Neuronal stem cell (in vitro differentiated cells): ENCODE data around the gene DAPK1.

Experiments
- DNase-seq: peaks from one replicate; pipeline ENCODE4 v3.0.0-alpha.2; 2013; ENCODE audit warnings: low spot score
- H2AFZ ChIP-seq: one replicate; pipeline ENCODE4 v1.6.1; 2013; ENCODE audit warnings: mild to moderate bottlenecking, low read length, inconsistent platforms
- H2AK5ac ChIP-seq: 2 replicates; pipeline ENCODE4 v1.6.1; 2013; ENCODE audit warnings: low read depth, mild to moderate bottlenecking, inconsistent platforms, low read length, moderate library complexity, mixed read lengths
- H2BK120ac ChIP-seq: 2 replicates; pipeline ENCODE4 v1.6.1; 2013; ENCODE audit warnings: low read depth, mild to moderate bottlenecking, inconsistent platforms, low read length, moderate library complexity, mixed read lengths
- H2BK12ac ChIP-seq: one replicate; pipeline ENCODE4 v1.6.1; 2013; ENCODE audit warnings: low read length, inconsistent platforms
- H2BK15ac ChIP-seq: 2 replicates; pipeline ENCODE4 v1.6.1; 2013; ENCODE audit warnings: mild to moderate bottlenecking, low read length, inconsistent platforms, mixed read lengths
- H2BK5ac ChIP-seq: one replicate; pipeline ENCODE4 v1.6.1; 2013; ENCODE audit warnings: inconsistent platforms, mild to moderate bottlenecking, low read length, moderate library complexity
- H3K14ac ChIP-seq: one replicate; pipeline ENCODE4 v1.6.1; 2013; ENCODE audit warnings: low read length, inconsistent platforms
- H3K18ac ChIP-seq: 2 replicates; pipeline ENCODE4 v1.6.1; 2013; ENCODE audit warnings: low read length, inconsistent platforms
- H3K23ac ChIP-seq: 2 replicates; pipeline ENCODE4 v1.6.1; 2013; ENCODE audit warnings: low read depth, mild to moderate bottlenecking, mixed read lengths, low read length, inconsistent platforms; ENCODE audit not compliant: poor library complexity
- H3K27ac ChIP-seq: replicated peaks from 3 replicates; pipeline ENCODE4 v1.5.1; 2013; ENCODE audit warnings: low read length, inconsistent platforms
- H3K27me3 ChIP-seq, 3 experiments: 2 replicates each; pipeline ENCODE4 v1.6.1; 2013; ENCODE audit warnings: low read length in 3 of 3, mild to moderate bottlenecking in 2 of 3, inconsistent platforms in 1 of 3, low read depth in 1 of 3, mixed read lengths in 1 of 3, moderate library complexity in 1 of 3; ENCODE audit not compliant: control insufficient read depth in 3 of 3, insufficient read depth in 3 of 3
- H3K36me3 ChIP-seq, 2 donors: replicated peaks in 1 of 2; 2 replicates each; pipeline ENCODE4 v1.6.1; 2013; ENCODE audit warnings: low read length in 2 of 2; ENCODE audit not compliant: control insufficient read depth in 2 of 2, insufficient read depth in 2 of 2
- H3K4ac ChIP-seq: 2 replicates; pipeline ENCODE4 v1.6.1; 2013; ENCODE audit warnings: inconsistent platforms, mild to moderate bottlenecking, low read length, moderate library complexity
- H3K4me1 ChIP-seq, 2 donors: 1 replicate in 1 of 2; 2 replicates in 1 of 2; pipeline ENCODE4 v1.6.1; 2013; ENCODE audit warnings: low read length in 2 of 2, low read depth in 1 of 2; ENCODE audit not compliant: control insufficient read depth in 2 of 2, insufficient read depth in 1 of 2
- H3K4me2 ChIP-seq: one replicate; pipeline ENCODE4 v1.6.1; 2013; ENCODE audit warnings: mild to moderate bottlenecking, low read length, inconsistent platforms; ENCODE audit not compliant: insufficient read depth, poor library complexity, severe bottlenecking
- H3K4me3 ChIP-seq, 2 donors: 2 replicates each; pipeline ENCODE4 v1.5.1; 2013; ENCODE audit warnings: low read length in 2 of 2, mild to moderate bottlenecking in 2 of 2, inconsistent platforms in 1 of 2, moderate library complexity in 1 of 2
- H3K79me1 ChIP-seq: one replicate; pipeline ENCODE4 v1.6.1; 2013; ENCODE audit warnings: low read depth, mild to moderate bottlenecking, inconsistent platforms, low read length, moderate library complexity
- H3K9ac ChIP-seq: one replicate; pipeline ENCODE4 v1.6.1; 2013; ENCODE audit warnings: mild to moderate bottlenecking, low read depth, low read length, inconsistent platforms; ENCODE audit not compliant: poor library complexity
- H3K9me3 ChIP-seq, 2 donors: replicated peaks in 1 of 2; 2 replicates each; pipeline versions ENCODE3 to v1.6.1; 2013; ENCODE audit warnings: low read length in 2 of 2, mild to moderate bottlenecking in 2 of 2, inconsistent platforms in 1 of 2, low read depth in 1 of 2, mixed read lengths in 1 of 2, moderate library complexity in 1 of 2; ENCODE audit not compliant: control insufficient read depth in 2 of 2, insufficient read depth in 1 of 2
- H4K8ac ChIP-seq: one replicate; pipeline ENCODE4 v1.6.1; 2013; ENCODE audit warnings: low read depth, mild to moderate bottlenecking, inconsistent platforms, low read length, moderate library complexity
- H4K91ac ChIP-seq: one replicate; pipeline ENCODE4 v1.6.1; 2013; ENCODE audit warnings: low read length, low read depth, mild to moderate bottlenecking, inconsistent platforms; ENCODE audit not compliant: poor library complexity
- WGBS, 2 donors: extraction: QIAGEN DNeasy Blood & Tissue Kit; methylation state at CpG; one replicate each; pipeline ENCODE4 v1.1.7; 2013; ENCODE audit warnings: missing lambda C conversion rate in 2 of 2, mixed read lengths in 1 of 2; ENCODE audit not compliant: insufficient read length in 2 of 2, insufficient replicate concordance in 1 of 2; ENCODE audit errors: extremely low coverage in 2 of 2; 5-methylcytosine and 5-hydroxymethylcytosine counted together

DAPK1 gene

DNA sequence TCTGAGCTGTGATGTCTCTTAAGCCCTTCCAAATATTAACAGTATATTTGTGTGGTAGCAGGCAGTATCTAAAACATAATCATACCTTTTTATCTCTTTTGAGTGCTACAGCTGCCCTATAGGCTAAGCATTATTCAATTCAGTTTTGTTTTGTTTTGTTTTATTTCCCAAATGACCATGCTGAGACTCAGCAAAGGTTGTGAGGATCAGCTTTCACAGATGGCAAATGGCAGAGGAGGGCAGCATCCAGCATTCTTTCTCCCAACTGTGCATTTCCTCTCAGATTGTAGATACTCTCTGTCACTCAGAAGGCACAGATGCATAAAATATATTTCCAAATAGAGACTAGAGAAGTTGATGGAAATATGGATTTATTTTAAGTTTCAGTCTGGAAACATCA, 90.7 kb downstream of the DAPK1 start:
- Histone ChIP-seq H3K4me2 (no peak overlapping the region), H3K27me3 (no peaks in the 10 kb centered on the region), H3K4me1 (no peaks in the 10 kb centered on the region), H2BK12ac (no peak overlapping the region), H3K27ac (no peak overlapping the region), H2BK5ac (no peak overlapping the region), H4K8ac (no peak overlapping the region), H2BK15ac (no peak overlapping the region), H3K9me3 (no peaks in the 10 kb centered on the region), H3K4me3 (no peak overlapping the region), H3K9ac (no peak overlapping the region), H2BK120ac (no peak overlapping the region), H4K91ac (no peak overlapping the region), H3K18ac (no peak overlapping the region), H3K4ac (no peak overlapping the region), H2AK5ac (no peak overlapping the region), H3K79me1 (peaks cover 2% of the 10 kb centered on the region), H3K23ac (no peak overlapping the region), H3K36me3 (no peaks in the 10 kb centered on the region), H3K14ac (no peak overlapping the region), H2AFZ (no peak overlapping the region)
- DNase-seq = no peak

DNA sequence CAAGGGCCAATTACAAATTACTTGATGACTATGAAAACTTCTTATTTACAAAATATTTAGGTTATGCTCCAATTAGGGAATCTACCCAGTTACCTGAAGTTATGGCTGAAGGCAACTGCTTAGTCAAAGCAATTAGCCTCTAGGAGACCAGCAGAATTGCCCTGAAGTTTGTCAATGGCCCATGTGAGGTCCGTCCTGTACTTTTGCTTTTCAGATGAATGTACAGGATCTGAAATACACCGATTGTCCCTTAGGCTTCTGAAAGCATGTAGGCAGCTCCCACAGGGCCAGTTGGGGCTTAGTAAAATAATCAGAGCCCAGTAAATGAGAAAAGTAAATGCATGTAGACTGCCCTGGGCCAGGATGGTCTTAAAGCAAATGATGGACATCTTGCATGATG, 93.3 kb downstream of the DAPK1 start:
- H3K9me3 ChIP-seq = no peaks in the 10 kb centered on the region

DNA sequence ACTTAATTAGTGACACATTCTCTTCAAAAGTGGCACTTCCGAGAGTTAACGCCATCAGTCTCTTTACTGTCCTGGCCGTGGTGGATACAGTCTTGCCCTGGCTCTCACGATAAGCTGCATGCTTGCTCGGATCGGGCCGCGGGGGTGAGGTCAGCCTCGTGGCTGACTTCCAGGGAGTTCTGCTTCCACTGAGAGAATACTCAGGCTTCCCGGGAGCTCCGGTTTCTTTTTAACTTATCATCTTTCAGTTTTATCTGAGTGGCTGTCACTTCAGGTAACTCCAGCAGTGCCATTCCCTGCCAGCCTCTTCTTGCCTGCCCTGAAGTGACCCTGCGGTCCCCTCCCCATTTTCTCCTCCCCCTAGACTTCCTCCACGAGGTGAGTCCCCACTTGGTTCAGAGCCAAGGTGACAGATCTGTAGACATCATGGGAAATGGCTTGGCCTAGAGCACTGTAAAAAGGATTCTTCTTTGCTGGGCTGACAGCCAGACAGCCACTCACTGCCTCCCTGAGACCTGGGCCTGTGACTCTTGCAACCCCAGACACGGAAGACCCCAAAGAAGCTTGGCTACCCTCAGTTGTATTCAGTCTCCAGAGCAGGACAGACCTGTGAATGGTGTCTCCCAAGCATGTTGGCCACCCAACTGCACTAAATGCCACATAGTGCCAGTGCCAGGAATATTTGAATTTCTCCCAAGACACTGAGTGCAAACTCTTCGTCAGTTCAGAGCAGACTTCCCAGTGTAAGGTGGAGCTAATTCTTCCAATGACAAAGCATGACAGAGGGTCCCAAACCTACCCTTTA, 95.1 kb downstream of the DAPK1 start:
- H3K23ac ChIP-seq = no peak overlapping the region
- H3K27me3 ChIP-seq = no peaks in the 10 kb centered on the region
- no peak overlapping the region for H3K9ac ChIP-seq
- peaks cover 0 to 9% of the 10 kb centered on the region in 2 donors for H3K4me1 ChIP-seq
- DNase-seq = no peak
- H3K18ac ChIP-seq = no peak overlapping the region
- H3K27ac ChIP-seq = no peak overlapping the region
- H2BK12ac ChIP-seq = no peak overlapping the region
- no peak overlapping the region for H4K91ac ChIP-seq
- H2AK5ac ChIP-seq = no peak overlapping the region
- H3K79me1 ChIP-seq = peaks cover 6% of the 10 kb centered on the region
- H2BK15ac ChIP-seq = no peak overlapping the region
- H3K9me3 ChIP-seq = no peaks in the 10 kb centered on the region
- H2AFZ ChIP-seq = no peak overlapping the region
- no peak overlapping the region for H3K4me3 ChIP-seq
- no CpG with 5 or more reads among the region's 15 CpGs for WGBS, 2 donors
- H4K8ac ChIP-seq = no peak overlapping the region
- no peak overlapping the region for H3K4me2 ChIP-seq
- H3K36me3 ChIP-seq = no peaks in the 10 kb centered on the region
- H3K4ac ChIP-seq = no peak overlapping the region
- no peak overlapping the region for H2BK5ac ChIP-seq
- no peak overlapping the region for H3K14ac ChIP-seq
- no peak overlapping the region for H2BK120ac ChIP-seq

More for the DNA sequence above, 93.3 kb downstream of the DAPK1 start:
- Histone ChIP-seq H4K91ac (no peak overlapping the region), H3K14ac (no peak overlapping the region), H2BK15ac (no peak overlapping the region), H3K4me1 (peaks cover 0 to 6% of the 10 kb centered on the region in 2 donors), H3K18ac (no peak overlapping the region), H3K79me1 (peaks cover 2% of the 10 kb centered on the region), H2BK5ac (no peak overlapping the region), H3K4ac (no peak overlapping the region), H2AK5ac (no peak overlapping the region), H3K27ac (no peak overlapping the region), H3K27me3 (no peaks in the 10 kb centered on the region), H3K36me3 (no peaks in the 10 kb centered on the region), H2BK12ac (no peak overlapping the region), H4K8ac (no peak overlapping the region), H3K4me3 (no peak overlapping the region), H3K4me2 (no peak overlapping the region), H3K23ac (no peak overlapping the region), H2BK120ac (no peak overlapping the region), H3K9ac (no peak overlapping the region), H2AFZ (no peak overlapping the region)
- no peak for DNase-seq
- no CpG with 5 or more reads among the region's 2 CpGs for WGBS, 2 donors

DNA sequence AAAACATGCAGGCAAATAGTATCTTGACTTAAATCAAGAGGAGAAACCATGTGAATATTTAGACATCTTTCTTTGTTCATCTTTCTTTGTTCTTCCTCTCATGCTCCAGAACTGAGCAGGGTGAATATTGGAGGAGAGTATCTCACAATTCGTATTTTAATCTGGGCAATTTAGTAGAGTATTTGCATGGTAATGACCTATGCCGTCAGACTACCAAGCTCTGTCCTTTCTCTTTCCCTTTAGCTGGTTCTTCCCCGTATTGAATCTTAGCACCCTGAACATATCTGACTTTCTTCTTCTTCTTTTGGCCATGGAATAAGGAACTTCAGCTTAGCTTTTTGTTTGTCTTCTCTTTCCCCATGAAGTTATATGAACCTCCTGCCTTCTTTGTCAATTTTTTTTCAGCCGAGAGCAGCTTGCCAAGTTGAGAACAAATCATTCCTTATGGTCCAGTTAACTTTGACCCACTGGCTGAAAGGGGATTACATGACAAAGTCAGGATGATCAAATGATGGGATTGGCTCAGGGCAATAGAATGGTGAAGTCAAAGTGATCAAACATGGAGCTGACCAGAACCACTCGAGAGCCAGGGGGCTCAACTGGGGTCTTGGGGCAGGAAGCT, 95.8 kb downstream of the DAPK1 start:
- H3K27me3 ChIP-seq = no peaks in the 10 kb centered on the region
- H2BK120ac ChIP-seq = no peak overlapping the region
- H2BK5ac ChIP-seq = no peak overlapping the region
- no peak overlapping the region for H3K4ac ChIP-seq
- H3K79me1 ChIP-seq = peaks cover 6% of the 10 kb centered on the region
- H3K4me2 ChIP-seq = no peak overlapping the region
- no peak overlapping the region for H2AK5ac ChIP-seq
- no peak overlapping the region for H3K9ac ChIP-seq
- no peak overlapping the region for H3K4me3 ChIP-seq
- H3K36me3 ChIP-seq = no peaks in the 10 kb centered on the region
- H2BK12ac ChIP-seq = no peak overlapping the region
- H3K9me3 ChIP-seq = no peaks in the 10 kb centered on the region
- H4K8ac ChIP-seq = no peak overlapping the region
- H3K18ac ChIP-seq = no peak overlapping the region
- no peak overlapping the region for H3K27ac ChIP-seq
- no peak overlapping the region for H4K91ac ChIP-seq
- no peak for DNase-seq
- H3K23ac ChIP-seq = no peak overlapping the region
- H3K14ac ChIP-seq = no peak overlapping the region
- no peak overlapping the region for H2AFZ ChIP-seq
- no peak overlapping the region for H2BK15ac ChIP-seq
- H3K4me1 ChIP-seq = peaks cover 0 to 9% of the 10 kb centered on the region in 2 donors
- WGBS, 2 donors = no CpG with 5 or more reads among the region's 5 CpGs
